Activated T-helper 1 cell treated with anti-CD3 and anti-CD28 coated beads, Interleukin-12 subunit alpha, Interleukin-12 subunit beta, Interleukin-2, Interleukin-4 antibody, amounts not matched to agents 30 ng/mL and 10 ng/mL and 1 ng/mL, durations not matched to agents 14 hours and 24 hours and 36 hours (primary cell): ENCODE measurements around the gene ANO2. TPM values are rescaled to one million over a fixed set of nuclear protein-coding genes. Genes with fewer than 3 reads are reported as not detected.

ENCODE experiments used
- DNase-seq: peaks from one replicate; pipeline ENCODE4 v3.0.0; 2021; ENCODE audit warnings: low spot score
- H3K27ac Mint-ChIP-seq: one replicate; pipeline ENCODE4 v1.8.0; 2021; ENCODE audit warnings: mild to moderate bottlenecking, mixed read lengths
- H3K27me3 Mint-ChIP-seq: one replicate; pipeline ENCODE4 v1.8.0; 2022; ENCODE audit warnings: mild to moderate bottlenecking, moderate library complexity, mixed read lengths; ENCODE audit not compliant: insufficient read depth
- H3K36me3 Mint-ChIP-seq: one replicate; pipeline ENCODE4 v1.8.0; 2021; ENCODE audit warnings: low read depth, mixed read lengths
- H3K4me1 Mint-ChIP-seq: one replicate; pipeline ENCODE4 v1.8.0; 2021; ENCODE audit warnings: low read depth, mixed read lengths
- H3K4me3 Mint-ChIP-seq: one replicate; pipeline ENCODE4 v1.8.0; 2021; ENCODE audit warnings: mild to moderate bottlenecking, moderate library complexity, mixed read lengths
- H3K9me3 Mint-ChIP-seq: one replicate; pipeline ENCODE4 v1.8.0; 2021; ENCODE audit warnings: mixed read lengths
- intact Hi-C: fragments of 100-400 bp; cut with micrococcal nuclease; formaldehyde crosslinking; loops from one replicate; pipeline ENCODE4 v1.15.1; 2024
- total RNA-seq: library from RNA; stranded (reverse); gene quantifications from 2 replicates; pipeline ENCODE4 v1.2.3, GENCODE V29; 2022

ANO2 gene
- total RNA-seq, 1 donor from 2014 or later = not detected

DNA sequence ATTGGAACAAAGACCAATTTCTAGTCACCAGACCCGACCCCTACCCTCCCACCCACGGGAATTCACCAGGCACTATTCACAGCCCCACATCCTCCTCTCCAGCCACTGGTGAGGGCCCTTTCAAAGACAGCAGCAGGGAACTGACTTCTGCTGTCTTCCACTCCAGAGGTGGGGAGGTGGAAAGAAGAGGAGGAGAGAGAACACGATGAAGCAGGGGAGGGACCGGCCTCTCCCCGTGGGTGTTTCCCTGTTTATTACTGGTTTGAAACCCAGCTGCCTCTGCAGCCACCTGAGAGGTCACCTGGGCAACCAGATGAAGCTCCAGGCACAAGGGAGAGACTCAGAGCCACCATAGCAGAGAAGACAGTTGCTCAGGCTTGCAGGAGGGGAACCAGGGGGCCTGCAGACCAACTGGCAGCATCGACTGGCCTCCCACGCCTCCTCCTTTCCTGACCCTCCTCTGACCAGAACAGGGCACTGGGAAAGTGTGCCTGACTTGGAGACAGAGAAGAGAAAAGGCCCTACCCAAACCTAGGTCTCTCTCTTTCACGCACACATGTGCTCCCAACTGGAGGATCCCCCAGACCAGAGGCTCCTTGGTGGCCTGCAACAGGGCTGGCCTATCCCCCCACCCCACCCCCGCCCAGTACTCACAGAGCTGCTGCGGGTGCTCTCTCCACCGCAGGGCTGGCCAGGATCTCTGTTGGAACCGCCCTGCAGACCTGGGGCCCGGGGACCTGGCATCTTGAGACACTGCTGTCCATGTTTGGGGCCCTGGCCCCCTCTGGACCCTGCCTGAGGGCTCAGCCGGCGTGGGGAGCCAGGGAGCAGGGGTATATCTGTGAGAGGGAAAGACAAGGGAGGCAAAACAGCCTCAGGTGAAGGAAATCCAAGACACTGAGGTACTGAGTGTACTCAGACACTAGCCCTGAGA lies 22.8 kb downstream of the ANO2 start:
- no peaks in the 10 kb centered on the region for H3K36me3 Mint-ChIP-seq
- no peaks in the 10 kb centered on the region for H3K27me3 Mint-ChIP-seq
- DNase-seq = no peak
- H3K27ac Mint-ChIP-seq = no peak overlapping the region
- H3K4me3 Mint-ChIP-seq = no peak overlapping the region
- no peaks in the 10 kb centered on the region for H3K4me1 Mint-ChIP-seq
- intact Hi-C loops = no loop called here
- no peaks in the 10 kb centered on the region for H3K9me3 Mint-ChIP-seq

DNA sequence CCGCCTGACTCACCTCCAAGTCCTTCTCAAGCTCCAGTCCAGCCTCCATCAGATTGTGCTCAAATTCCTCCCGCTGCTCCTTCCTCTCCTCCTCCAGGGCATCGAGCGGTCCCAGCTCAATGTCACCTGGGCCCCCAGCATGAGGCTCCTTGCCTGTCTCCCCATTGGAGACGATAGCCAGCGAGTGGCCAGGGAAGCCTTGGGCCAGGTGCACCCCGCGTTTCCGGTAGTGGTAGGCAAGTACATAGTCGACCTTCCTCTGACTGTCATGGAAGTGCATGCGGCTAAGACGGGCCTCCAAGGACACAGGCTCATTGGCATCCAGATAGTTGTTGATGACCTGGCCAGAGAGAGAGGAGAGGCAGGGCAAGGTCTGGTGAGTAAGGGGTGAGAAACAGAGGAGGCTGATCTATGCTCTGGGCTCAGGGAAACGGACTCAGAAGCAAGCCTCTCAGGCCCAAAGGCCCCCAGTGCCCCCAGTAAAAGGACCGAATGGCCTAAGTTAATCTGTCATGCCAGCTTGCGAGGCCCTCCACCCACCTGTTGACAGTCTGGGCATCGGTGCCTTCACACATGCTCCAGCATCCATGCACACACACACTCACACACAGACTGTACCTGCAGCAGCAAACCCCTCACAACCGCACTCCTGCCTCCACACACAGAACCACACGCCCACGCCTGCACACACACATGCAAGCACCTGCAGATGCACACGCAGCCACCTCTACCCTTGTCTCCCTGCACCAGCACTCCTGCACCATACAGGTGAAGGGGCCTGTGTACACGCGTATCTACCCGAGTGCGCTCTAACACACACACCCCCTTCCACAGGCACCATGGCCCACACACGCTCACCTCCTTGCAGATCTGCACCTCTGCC lies 23.8 kb downstream of the ANO2 start:
- no peaks in the 10 kb centered on the region for H3K4me1 Mint-ChIP-seq
- no peak overlapping the region for H3K27ac Mint-ChIP-seq

DNA sequence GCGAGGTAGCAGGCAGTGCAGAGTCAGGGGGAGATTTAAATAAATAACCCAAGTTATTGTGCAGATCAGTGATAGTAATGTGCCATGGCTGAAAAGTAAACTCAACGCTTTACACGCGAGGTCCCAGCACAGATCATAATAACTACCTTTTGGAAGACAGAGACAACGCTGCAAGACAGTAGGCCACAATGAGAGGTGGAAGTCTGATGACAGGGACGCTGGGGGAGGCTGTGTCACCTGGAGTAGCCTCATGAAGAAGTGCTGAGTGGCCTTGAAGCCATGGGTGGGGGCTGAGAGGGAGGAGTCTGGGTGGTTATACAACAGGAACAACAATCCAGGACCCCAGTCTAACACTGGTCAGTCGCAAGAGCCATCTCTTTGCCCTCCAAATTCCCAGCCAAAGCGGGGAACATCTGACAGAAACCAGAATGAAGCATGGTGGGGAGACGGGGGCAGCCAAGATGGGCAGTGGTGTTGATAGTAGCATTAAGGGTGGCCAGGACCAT lies 28.2 kb downstream of the ANO2 start:
- H3K27me3 Mint-ChIP-seq = peaks cover 1% of the 10 kb centered on the region
- H3K9me3 Mint-ChIP-seq = no peaks in the 10 kb centered on the region
- no peak overlapping the region for H3K4me3 Mint-ChIP-seq
- H3K27ac Mint-ChIP-seq = no peak overlapping the region
- H3K36me3 Mint-ChIP-seq = no peaks in the 10 kb centered on the region
- no peaks in the 10 kb centered on the region for H3K4me1 Mint-ChIP-seq
- DNase-seq = no peak
- intact Hi-C loops = no loop called here

More for the DNA sequence above, 23.8 kb downstream of the ANO2 start:
- no peaks in the 10 kb centered on the region for H3K27me3 Mint-ChIP-seq
- intact Hi-C loops = no loop called here
- H3K36me3 Mint-ChIP-seq = no peaks in the 10 kb centered on the region
- H3K4me3 Mint-ChIP-seq = no peak overlapping the region
- no peak for DNase-seq
- H3K9me3 Mint-ChIP-seq = no peaks in the 10 kb centered on the region

DNA sequence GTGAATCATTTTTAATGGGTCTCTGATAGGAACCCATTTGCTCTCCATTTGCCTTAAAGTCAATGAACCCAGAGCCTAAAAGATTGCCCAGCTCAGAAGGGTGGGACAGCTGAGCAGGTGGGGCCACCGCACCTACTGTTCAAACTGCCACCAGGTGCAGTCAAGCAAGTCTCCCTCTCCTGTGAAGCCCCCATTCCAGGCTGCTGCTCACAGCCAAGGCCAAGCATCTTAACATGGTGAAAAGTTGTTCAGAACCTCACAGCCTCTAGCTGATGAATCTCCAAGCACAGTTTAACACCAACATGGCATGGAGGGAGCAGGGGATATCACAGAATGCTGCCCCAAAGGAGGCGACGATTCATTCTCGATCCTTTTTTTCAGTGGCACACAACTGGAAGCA lies 29.5 kb downstream of the ANO2 start:
- Mint-ChIP-seq H3K9me3 (no peaks in the 10 kb centered on the region), H3K27ac (no peak overlapping the region), H3K36me3 (no peaks in the 10 kb centered on the region), H3K4me3 (no peak overlapping the region), H3K4me1 (no peaks in the 10 kb centered on the region), H3K27me3 (peaks cover 1% of the 10 kb centered on the region)
- intact Hi-C loops = no loop called here
- no peak for DNase-seq

DNA sequence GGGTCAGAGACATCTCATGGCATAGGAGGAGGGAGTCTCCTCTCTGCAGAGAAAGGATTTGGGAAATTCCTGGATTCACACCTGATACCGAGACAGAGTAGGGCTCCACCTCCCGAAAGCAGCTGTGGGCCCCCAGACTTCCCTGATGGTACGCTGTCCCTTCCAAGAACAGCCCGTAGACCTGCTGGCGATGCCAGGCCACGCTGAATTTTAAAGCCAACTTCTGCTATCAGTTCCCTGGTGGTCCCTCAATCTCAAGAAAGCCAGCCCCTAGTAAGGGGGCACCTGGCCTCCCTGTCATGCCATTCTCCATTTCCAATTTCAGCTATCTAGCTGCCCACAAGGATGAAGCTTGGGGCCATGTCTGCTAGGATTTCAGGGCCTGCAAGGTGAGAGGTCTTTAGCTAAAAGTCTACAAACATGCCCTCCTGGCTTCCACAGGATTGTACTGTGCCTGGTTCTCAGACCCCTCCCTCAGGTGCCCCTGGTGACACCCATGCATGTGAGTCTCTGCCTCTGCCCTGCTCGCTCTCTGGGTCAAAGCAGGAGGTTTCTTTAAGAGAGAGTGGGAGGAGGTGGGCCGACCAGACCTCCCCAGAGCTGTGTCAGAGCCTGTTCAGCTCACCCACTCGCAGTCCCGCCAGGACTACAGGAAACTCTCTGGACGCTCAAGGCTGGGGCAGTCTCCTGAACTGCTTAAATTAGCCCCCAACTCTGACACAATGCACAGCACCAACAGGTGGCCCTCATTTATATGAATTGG lies 30.5 kb downstream of the ANO2 start:
- Mint-ChIP-seq H3K4me3 (no peak overlapping the region), H3K36me3 (no peaks in the 10 kb centered on the region), H3K4me1 (no peaks in the 10 kb centered on the region), H3K27ac (no peak overlapping the region), H3K27me3 (peaks cover 1% of the 10 kb centered on the region), H3K9me3 (no peaks in the 10 kb centered on the region)
- intact Hi-C loops = no loop called here
- no peak for DNase-seq

DNA sequence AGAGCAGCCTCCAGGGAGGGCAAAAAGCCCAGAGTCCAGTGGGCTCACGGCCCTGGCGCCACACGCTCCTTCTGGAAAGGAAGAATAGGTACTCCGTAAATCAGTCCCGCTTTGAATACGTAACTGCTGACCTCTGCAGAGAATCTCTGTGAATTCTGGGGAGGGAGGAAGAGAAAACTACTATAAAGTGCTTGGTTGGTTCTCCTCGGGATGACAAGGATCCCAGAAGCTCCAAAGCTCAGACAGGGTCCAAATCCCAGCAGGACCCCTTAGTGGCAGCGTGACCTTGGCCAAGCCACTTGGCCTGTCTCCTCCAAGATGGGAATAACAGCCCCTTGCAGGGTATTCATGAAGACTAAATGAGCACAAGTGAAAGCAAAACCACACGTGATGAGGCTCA lies 31.7 kb downstream of the ANO2 start:
- Mint-ChIP-seq H3K27me3 (peaks cover 1% of the 10 kb centered on the region), H3K4me1 (no peaks in the 10 kb centered on the region), H3K9me3 (no peaks in the 10 kb centered on the region), H3K36me3 (no peaks in the 10 kb centered on the region), H3K27ac (no peak overlapping the region), H3K4me3 (no peak overlapping the region)
- intact Hi-C loops = no loop called here
- DNase-seq = no peak

DNA sequence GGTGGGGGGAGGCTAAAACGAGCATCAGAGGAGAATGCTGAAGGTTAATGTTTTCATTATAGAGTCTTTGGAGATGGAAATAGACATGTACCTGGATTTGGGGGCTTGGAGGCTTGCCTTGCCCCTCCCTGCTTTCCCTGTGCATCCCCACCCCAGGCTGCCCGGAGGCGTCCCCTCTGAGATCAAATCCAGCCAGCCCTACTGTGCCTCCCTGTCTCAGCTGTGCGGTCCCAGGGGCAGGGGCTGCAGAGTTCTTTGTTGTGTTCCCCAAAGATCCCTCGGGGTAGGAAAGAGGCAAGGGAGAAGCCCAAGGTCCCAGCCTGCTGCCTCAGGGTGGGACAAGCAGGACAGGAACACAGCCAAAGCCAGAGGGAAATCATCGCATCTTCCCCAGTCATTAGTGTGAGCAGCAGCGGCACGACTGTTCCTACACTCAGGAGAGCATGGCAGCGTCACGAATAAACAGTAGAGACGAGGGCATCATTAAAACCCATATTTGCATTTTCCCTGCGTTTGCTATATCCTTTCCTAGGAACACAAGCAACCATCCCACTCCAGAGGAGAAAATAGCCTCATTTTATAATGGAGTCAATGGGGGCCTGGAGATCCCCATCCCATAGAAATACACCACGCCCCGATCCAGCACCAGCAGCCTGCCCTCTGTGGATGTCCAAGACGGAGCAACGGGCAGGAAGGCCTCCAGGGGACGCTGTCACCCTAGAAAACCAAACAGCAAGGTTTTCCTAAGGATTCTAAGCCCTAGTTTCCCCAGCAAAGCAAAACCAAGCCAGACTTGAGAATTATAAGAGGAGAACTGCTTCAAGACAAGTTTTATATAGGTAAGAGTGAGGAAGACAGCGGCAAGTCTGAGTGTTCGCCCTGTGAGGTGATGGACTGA lies 32.4 kb downstream of the ANO2 start:
- Mint-ChIP-seq H3K9me3 (no peaks in the 10 kb centered on the region), H3K4me3 (no peak overlapping the region), H3K36me3 (no peaks in the 10 kb centered on the region), H3K27ac (no peak overlapping the region), H3K4me1 (no peaks in the 10 kb centered on the region), H3K27me3 (peaks cover 1% of the 10 kb centered on the region)
- intact Hi-C loops = no loop called here
- no peak for DNase-seq

DNA sequence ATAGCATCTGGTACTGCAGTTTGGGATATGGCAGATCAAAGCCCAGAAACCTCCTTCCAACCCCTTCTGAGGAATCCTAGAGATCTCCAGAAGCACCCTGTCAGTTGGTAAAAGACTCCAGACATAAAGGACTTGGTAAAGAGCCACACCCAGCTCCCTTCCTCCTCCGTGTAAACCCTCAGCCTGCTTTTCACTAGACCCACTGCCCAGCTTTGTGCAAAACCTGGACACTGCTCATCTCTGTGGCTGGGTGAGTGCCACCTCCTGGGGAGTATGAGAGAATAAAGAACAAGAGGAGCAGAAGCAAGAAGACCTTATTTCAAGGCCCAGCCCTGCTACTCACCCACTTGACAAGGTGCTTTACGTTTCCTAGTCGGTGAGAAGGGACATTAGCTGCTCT lies 33.0 kb downstream of the ANO2 start:
- Mint-ChIP-seq H3K9me3 (no peaks in the 10 kb centered on the region), H3K36me3 (no peaks in the 10 kb centered on the region), H3K27ac (no peak overlapping the region), H3K4me3 (no peak overlapping the region), H3K4me1 (no peaks in the 10 kb centered on the region), H3K27me3 (peaks cover 1% of the 10 kb centered on the region)
- no peak for DNase-seq
- intact Hi-C loops = no loop called here

DNA sequence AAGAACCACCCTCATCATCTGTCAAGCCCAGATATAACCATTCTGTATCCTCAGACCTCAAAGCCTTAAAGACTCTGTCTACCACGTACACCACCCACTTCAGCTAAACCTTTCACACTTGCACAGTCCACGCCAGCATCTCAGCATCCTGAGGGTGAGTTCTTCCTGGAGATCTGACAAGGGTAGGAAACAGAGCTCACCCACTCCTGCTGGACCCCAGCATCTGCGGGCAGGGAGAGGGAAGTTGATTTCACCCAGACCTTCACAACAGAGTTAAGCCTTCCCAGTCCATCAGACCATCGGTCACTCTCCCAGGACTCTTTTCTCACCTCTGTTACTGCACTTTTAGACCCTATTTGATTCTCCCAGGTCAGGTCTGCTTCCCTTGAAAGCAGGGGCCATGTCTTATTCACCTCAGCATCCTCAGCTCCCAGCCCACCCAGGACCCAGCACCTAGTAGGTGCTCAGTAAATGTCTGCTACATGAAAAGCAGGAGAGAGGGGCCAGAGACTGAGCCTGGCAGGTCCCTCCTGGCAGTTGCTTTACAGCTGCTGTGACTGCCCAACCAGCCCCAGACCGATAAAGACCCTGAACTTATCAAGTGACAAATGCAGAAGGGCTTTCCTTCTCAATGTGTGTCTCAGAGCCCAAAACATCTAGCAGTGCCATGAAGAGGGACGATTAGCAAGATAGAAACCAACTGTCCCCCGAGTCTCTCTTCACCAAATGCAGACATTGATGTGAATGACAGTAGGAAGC lies 34.1 kb downstream of the ANO2 start:
- DNase-seq = no peak
- intact Hi-C loops = no loop called here
- no peaks in the 10 kb centered on the region for H3K4me1 Mint-ChIP-seq
- no peaks in the 10 kb centered on the region for H3K36me3 Mint-ChIP-seq
- H3K27ac Mint-ChIP-seq = no peak overlapping the region
- H3K9me3 Mint-ChIP-seq = no peaks in the 10 kb centered on the region
- peaks cover 1% of the 10 kb centered on the region for H3K27me3 Mint-ChIP-seq
- no peak overlapping the region for H3K4me3 Mint-ChIP-seq

DNA sequence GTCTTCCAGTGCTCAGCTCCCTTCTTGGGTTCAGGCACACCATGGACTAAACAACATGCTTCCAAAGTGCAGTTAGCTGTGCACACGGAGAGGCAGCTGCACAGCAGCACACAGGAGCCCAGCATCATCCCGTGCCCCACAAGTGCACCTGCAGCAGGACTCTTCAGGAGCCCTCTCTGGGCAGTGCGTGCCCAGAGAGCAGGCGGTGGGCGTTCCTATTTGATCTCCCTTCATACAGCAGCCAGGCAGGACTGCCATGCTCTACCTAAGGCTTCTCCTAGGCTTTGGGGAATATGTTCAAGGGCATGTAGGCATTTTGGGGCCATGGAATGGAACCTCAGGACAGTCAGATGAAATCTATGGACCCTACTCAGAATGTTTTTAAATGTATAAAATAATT lies 35.5 kb downstream of the ANO2 start:
- Mint-ChIP-seq H3K9me3 (no peaks in the 10 kb centered on the region), H3K36me3 (no peaks in the 10 kb centered on the region), H3K4me3 (no peak overlapping the region), H3K27me3 (no peaks in the 10 kb centered on the region), H3K4me1 (no peaks in the 10 kb centered on the region), H3K27ac (no peak overlapping the region)
- no peak for DNase-seq
- intact Hi-C loops = no loop called here

DNA sequence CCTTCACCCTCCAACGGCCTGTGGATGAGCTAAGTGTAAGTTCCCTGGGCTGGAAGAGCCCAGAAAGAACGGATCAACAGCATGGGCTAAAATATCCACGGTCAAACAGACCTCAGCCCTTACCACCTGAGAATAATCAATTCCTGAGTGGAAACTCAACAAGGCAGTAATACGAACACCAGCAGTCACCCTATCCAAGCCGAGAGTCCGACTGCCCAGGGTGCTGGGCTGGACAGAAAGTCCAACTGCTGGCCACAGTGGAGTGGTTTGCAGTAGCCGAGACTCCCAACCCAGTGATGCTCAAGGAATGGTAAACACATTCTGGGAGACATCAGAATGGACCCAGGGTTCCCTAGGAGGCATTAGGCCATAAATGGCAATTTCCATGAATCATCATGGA lies 36.8 kb downstream of the ANO2 start:
- no peaks in the 10 kb centered on the region for H3K36me3 Mint-ChIP-seq

More for the DNA sequence above, 36.8 kb downstream of the ANO2 start:
- intact Hi-C loops = no loop called here
- no peak overlapping the region for H3K27ac Mint-ChIP-seq
- H3K27me3 Mint-ChIP-seq = no peaks in the 10 kb centered on the region
- no peaks in the 10 kb centered on the region for H3K4me1 Mint-ChIP-seq
- no peaks in the 10 kb centered on the region for H3K9me3 Mint-ChIP-seq
- DNase-seq = no peak
- no peak overlapping the region for H3K4me3 Mint-ChIP-seq
